Smooth muscle cell of the brain vasculature (primary cell): ENCODE measurements around the gene SCIN.
"Not testable (repeated sequence)": the region's sequence is repeated elsewhere in the genome, so short reads cannot be mapped to it uniquely, and the experiment has no call there.

Experiments used
- DNase-seq: peaks from one replicate; pipeline ENCODE4 v3.0.0-alpha.2; 2012; ENCODE audit warnings: low read depth, low spot score

The SCIN gene

DNA sequence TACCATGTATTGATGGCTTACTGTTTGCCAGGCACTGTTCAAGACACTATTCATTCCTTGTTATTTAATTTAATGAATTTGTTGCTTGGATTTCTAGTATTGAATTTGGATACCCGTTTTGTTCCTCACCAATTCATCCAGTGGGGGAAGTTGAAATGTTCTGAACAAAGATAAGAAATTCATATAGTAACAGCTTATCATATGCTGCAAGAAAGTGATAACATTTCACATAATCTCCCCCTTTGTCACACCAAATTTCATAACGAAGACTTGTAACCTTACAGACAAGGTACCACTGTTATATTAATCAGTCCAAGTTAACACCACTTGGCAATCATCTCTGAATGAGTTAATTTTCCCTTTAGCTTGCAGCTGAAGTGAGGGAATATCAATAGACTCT lies 42.1 kb downstream of the SCIN start:
- no peak for DNase-seq

DNA sequence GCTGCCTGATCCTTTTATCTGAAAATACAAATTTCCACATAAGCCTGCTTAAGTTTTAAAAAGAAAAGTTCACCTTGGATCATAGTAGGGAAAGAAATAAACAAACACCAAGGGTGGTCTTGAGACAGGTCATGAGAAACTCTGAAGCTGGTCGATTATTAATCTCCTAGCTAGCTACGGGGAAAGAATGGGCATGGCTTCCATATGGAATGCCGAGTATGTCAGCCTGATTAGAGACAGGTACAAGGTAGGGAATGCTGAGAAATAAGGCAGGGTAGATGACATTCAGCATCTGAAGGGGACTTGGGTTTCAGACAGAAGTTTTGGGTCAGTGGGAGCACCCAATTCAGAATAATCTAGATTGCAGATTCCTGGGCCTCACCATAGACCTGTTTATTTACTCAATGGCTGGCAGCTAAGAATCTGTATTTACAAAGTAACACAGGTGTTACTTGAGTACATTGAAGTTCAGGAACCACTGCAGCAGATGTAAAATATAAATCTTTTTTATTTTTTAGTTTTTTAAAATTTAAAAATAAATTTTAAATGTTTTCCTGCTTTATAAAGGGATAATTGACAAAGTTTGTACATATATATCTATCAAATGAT lies 49.0 kb downstream of the SCIN start:
- no peak for DNase-seq

- DNase-seq, result no peak
These were observed 49.9 kb downstream of the SCIN start for GRCh38 chr7:12620371-12620770.

DNA sequence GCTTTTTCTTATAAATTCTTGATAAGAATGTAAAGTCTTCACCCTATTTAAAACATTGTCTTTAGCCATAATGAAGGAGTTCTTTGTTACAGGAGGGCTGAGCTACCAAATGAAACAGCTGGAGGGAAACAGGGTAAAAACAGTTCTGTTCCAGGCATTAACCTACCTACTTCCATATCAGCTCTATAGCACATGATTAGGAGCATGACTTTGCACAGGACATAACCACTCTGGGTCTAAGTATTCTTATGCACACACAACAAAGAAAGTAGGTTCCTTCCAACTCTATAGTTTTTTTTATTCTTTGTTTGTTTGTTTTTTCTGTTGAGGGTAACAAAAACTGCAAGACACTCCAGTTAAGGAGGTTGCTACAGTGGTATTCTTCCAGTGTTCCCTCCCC lies 52.7 kb downstream of the SCIN start:
- DNase-seq, result no peak

DNA sequence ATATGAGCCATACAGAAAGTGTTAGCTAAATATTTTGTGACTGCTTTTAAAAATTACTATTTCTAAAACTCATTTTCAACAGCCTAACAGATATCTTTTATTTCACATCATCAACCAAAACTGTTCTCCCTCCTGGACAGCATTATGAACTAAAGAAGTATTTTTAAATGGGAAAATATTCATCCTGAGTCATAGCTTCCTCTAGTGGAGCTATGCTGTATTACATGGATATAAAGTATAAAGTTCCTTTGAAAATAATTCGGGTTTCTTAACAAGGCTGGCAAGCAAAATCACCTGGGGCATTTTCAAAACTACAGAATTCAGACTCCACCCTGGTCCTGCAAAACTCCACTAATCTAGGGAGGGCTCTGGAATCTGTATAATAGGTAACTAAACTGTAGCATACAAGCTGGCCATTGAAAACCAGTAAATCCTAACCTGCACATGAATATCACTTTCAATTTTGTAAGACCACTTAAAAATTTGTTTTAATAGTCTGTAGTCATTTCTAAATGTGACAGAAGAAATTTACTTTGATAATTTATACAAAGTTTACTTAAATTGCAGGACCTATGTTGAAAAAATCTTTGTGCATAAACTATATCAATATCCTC lies 53.5 kb downstream of the SCIN start:
- no peak for DNase-seq

- DNase-seq, result no peak
These were observed 55.3 kb downstream of the SCIN start for GRCh38 chr7:12625836-12626235.

DNA sequence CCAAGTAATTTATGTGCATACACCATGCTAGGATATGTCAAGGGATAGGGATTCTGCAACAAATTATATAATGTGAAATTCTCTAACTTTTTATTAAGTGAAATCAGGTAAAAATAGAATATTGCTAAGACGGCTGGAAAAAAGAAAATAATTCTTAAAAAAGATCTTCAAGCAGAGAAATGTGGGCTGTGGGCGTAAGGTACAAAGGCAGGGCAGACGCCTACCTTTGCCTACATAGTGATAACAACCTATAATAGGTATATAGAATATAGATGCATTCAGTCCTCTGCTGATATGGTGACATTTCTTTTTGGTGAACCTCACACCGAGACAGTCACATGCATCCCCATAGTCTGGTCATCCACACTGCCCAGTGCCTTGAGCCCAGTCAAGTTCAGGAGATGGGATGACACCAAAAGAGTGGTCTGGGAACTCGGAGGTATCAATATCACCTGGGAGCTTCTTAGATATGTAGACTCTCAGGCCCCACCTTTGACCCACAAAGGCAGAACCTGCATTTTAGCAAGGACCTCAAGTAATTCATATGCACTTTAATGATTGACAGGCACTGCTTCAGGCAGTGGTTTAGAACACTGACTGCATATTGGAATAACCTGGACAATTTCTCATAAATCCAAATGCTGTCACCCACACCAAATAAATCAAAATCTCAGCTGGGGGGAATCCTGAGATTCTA lies 59.4 kb downstream of the SCIN start:
- no peak for DNase-seq

- DNase-seq, result no peak
These were observed 59.9 kb downstream of the SCIN start for GRCh38 chr7:12630513-12630819.

- no peak for DNase-seq
These were observed 63.1 kb downstream of the SCIN start for GRCh38 chr7:12633582-12633981.

DNA sequence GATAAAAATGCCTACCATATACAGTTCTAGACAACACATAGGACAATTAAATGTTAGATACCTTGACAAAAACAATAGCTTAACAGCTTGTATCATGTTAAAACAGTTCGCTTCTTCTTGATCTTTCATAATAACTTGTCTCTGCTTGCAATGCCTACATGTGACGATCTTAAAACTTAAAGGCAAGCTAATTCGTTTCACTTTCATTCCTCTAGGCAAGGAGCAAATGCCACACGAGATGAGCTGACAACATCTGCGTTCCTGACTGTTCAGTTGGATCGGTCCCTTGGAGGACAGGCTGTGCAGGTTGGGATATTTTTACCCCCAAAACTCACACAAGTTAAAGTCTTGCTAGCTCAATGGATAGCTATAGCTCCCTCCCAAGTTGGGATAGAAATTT lies 65.3 kb downstream of the SCIN start:
- no peak for DNase-seq

GRCh38 chr7:12637328-12637727 lies 66.8 kb downstream of the SCIN start:
- DNase-seq, result no peak

- DNase-seq, result no peak
These were observed 67.5 kb downstream of the SCIN start for GRCh38 chr7:12637819-12638592.

DNA sequence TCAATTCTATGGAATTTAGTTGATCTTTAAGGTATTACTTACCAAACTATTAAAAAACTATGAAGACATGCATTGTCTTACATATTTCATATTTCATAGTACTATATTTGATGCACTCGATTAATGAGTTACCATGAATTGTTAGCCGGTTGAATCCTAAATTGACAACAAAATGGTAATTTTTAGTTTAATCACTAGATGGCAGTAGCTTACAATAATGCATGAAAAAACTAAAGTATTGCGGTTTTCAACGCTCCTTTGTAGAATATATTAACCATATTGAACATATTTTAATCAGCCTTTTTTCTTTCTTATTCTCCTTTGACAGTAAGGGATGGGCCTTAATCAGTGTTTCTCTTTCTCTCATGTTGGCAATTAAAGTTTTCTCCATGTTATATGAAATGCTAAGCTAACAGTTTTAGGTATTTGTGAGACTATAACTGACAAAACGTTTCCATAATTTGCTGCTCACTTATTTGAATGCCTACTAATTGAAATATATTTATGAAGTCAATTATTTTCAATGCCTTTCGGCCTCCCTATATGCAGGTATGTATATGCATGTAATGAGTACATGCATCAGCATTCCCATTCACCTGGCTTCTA lies 68.4 kb downstream of the SCIN start:
- no peak for DNase-seq

DNA sequence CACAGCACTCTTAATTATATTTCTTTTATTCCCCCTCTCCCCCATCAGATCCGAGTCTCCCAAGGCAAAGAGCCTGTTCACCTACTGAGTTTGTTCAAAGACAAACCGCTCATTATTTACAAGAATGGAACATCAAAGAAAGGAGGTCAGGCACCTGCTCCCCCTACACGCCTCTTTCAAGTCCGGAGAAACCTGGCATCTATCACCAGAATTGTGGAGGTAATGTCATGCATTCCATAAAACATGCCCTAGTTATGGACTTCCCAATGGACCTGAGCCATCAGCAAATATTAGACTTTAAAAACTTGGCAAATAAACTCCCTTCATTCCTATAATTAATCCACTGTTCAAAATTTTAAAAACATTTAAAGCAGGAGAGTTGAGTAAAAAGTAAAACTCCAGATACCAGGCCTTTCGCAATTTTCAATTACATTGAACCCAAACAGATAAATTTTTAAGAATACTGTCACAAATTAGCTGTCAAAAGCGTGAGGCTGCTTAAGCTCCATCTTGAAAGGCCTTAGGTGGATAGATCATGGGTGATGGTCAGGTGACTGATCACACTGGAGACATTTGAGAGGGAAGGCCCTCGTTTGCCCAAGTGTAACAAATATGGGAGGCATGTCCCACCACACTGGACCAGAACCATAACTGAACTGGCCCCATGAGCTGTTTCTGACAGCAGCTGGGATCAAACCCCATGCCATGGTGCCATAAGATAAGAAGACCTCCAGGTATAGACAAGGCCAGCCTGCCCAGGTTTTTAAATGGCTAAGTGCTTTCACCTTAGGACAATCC lies 70.0 kb downstream of the SCIN start:
- DNase-seq, result no peak

DNA sequence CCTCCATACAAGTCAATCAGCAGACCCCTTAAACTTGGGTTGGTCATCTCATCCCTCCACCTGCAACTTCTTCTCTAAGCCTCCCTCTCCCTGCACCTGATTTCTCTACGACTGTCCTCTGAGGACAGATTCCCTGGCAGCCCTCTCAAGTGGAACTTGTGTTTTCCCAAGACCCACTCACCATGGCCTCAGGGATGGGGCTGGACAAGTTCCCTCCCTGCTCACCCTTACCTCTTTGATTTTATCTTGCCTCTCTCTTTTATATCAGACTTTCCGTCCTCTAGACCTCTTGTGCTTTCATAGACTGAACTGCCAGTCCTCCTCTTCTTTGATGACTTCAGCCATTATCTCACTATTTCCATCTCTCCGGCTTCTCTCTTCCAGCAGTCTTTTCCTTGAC lies 70.7 kb downstream of the SCIN start:
- no peak for DNase-seq

GRCh38 chr7:12642508-12642907 lies 72.0 kb downstream of the SCIN start:
- no peak for DNase-seq

- DNase-seq, result no peak
These were observed 72.6 kb downstream of the SCIN start for GRCh38 chr7:12643001-12643643.

DNA sequence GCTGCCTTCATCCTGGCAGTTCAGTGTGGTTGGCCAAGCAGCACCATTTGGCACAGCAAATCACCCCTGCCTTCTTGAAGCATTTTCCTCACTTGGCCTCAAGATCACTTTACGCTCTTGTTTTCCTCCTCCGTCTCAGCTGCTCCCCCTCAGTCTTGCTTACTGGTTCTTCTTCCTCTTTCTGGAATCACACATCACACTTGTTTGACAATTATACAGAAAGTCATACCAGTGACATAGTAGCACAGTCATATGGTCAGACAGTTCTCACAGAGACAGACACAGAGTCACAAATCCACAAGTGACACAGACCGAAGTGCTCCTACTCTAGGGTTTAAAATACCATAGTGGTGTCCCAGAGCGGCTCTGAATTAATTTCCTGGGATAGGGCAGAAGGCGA lies 73.1 kb downstream of the SCIN start:
- DNase-seq, result no peak

DNA sequence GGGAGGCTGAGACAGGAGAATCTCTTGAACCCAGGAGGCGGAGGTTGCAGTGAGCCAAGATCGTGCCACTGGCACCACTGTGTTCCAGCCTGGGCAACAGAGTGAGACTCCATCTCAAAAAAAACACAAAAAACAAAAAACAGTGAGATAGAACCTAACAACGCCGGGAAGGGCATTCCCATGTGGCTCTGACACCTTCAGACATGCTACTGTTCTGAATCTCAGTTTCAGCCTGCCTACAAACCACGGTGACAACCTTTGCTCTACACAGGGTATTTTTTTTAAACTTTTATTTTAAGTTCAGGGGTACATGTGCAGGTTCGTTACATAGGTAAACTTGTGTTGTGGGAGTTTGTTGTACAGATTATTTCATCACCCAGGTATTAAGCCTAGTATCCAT lies 74.7 kb downstream of the SCIN start:
- DNase-seq, result not testable (repeated sequence)

GRCh38 chr7:12646139-12646538 lies 75.6 kb downstream of the SCIN start:
- no peak for DNase-seq
